ENCODE measurements around the gene PRELP. TPM values are rescaled to one million over a fixed set of nuclear protein-coding genes. Genes with fewer than 3 reads are reported as not detected.
A peak's percentile ranks its signal among the peaks of the same experiment; 100 is the strongest.

The PRELP gene
- total and polyA plus RNA-seq, 2 donors (not counting 3 experiments of a cell fraction or from before 2014, with no cell fraction given), result 0.01 TPM; not detected in 1

DNA sequence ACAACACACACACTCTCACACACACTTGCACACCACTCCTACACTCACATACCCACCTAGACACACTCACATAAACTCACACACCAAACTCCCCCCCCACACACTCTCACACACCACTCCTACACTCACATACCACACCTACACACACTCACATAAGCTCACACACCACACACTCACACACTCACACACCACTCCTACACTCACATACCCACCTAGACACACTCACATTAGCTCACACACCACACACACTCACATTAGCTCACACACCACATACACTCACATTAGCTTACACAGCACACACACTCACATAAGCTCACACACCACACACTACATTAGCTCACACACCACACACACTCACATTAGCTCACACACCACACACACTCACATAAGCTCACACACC, 51.4 kb downstream of the PRELP start:
- TF ChIP-seq, protein P1, sequence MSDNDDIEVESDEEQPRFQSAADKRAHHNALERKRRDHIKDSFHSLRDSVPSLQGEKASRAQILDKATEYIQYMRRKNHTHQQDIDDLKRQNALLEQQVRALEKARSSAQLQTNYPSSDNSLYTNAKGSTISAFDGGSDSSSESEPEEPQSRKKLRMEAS (IDR thresholded peaks at IDR 0.05; ENCODE audit: insufficient read depth, insufficient read length), result no peak
- TF ChIP-seq MYC (IDR thresholded peaks at IDR 0.05; ENCODE audit: low read depth, low read length) (no peak), EZH2 (IDR thresholded peaks at IDR 0.05; ENCODE audit: borderline replicate concordance, low read depth, low read length, severe bottlenecking) (no peak)
- Histone ChIP-seq H4K20me1 (replicated peaks; ENCODE audit: control insufficient read depth, extremely low read depth, insufficient read depth, low read length) (no peaks in the 10 kb centered on the region), H3K4me1 (ENCODE audit: control insufficient read depth, extremely low read depth, insufficient read depth, low read length) (no peaks in the 10 kb centered on the region), H2AFZ (ENCODE audit: low read depth, low read length) (no peak overlapping the region), H3K9me1 (replicated peaks; ENCODE audit: control insufficient read depth, extremely low read depth, insufficient read depth, low read length) (no peaks in the 10 kb centered on the region), H3K79me2 (ENCODE audit: control insufficient read depth, insufficient read depth, low read length) (no peaks in the 10 kb centered on the region), H3K36me3 (ENCODE audit: control insufficient read depth in 2 of 2, extremely low read depth in 1 of 2, insufficient read depth in 2 of 2, low read length in 2 of 2) (no peaks in the 10 kb centered on the region), H3K27me3 (ENCODE audit: control insufficient read depth in 2 of 2, insufficient read depth in 2 of 2, low read length in 2 of 2) (no peaks in the 10 kb centered on the region), H3K9ac (replicated peaks; ENCODE audit: extremely low read depth, insufficient read depth, low read length) (no peak overlapping the region), H3K4me3 (replicated peaks in 1 of 3; ENCODE audit: insufficient read depth in 1 of 3, low read depth in 1 of 3, low read length in 3 of 3) (no peak overlapping the region), H3K27ac (ENCODE audit: insufficient read depth, low read depth, low read length) (no peak overlapping the region), H3K4me2 (ENCODE audit: insufficient read depth, low read length) (no peak overlapping the region), H3K9me3 (replicated peaks; ENCODE audit: control insufficient read depth, insufficient read depth, low read length) (no peaks in the 10 kb centered on the region)
- dilution Hi-C loops (cut with MboI; ENCODE audit: extremely low pct_ligation_motif_present, low sequenced_read_pairs) (no loop called here), intact Hi-C loops (cut with micrococcal nuclease) (no loop called here)
- ChIA-PET POLR2A (no interaction called here), CTCF (interaction anchor here (1.1 kb wide), 1 partner anchor 10 kb away, joined by 3 read pairs; no protein-coding TSS in a partner anchor)
- DNase-seq (ENCODE audit: low read depth, low spot score), result no peak
- no TSS peak for BruUV-seq (replicated peaks)
- FAIRE-seq, result peak; percentile 18

DNA sequence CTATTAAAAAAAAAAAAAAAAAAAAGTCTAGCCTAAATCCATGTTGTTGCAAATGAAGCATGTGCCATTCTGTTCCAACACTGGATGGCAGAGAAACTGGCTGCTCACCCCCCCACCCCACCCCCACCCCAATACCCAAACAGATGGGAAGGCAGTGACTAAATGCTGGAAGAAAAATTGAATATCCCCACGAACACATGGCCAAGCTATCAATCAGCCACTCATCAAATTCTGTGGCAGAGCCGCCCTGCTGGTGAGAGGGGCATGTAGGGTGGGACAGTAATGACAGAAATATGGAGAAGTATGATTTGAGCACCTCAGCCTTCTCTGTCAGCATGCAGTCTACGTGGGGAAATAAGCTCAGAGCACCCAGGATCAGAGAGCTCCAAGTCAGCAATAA, 52.5 kb downstream of the PRELP start:
- no peaks in the 10 kb centered on the region for H3K36me3 ChIP-seq (ENCODE audit: control insufficient read depth in 2 of 2, extremely low read depth in 1 of 2, insufficient read depth in 2 of 2, low read length in 2 of 2)
- no peak for TF ChIP-seq POLR2AphosphoS5 (IDR thresholded peaks at IDR 0.05; ENCODE audit: insufficient read depth, low read depth, low read length)
- no TSS peak for BruUV-seq (replicated peaks)
- no peaks in the 10 kb centered on the region for H3K79me2 ChIP-seq (ENCODE audit: control insufficient read depth, insufficient read depth, low read length)
- no peak overlapping the region for H3K4me2 ChIP-seq (ENCODE audit: insufficient read depth, low read length)
- H3K4me3 ChIP-seq (replicated peaks in 1 of 3; ENCODE audit: insufficient read depth in 1 of 3, low read depth in 1 of 3, low read length in 3 of 3), result no peak overlapping the region
- DNase-seq (ENCODE audit: low read depth, low spot score) (no peak), FAIRE-seq (no peak)
- intact Hi-C loops (cut with micrococcal nuclease), result no loop called here
- H3K4me1 ChIP-seq (ENCODE audit: control insufficient read depth, extremely low read depth, insufficient read depth, low read length), result no peaks in the 10 kb centered on the region
- no peaks in the 10 kb centered on the region for H4K20me1 ChIP-seq (replicated peaks; ENCODE audit: control insufficient read depth, extremely low read depth, insufficient read depth, low read length)
- CTCF ChIA-PET, result interaction anchor here (0.6 to 1.4 kb wide), 4 partner anchors 10 to 109 kb away, joined by 3 to 6 read pairs (median 4); no protein-coding TSS in a partner anchor
- POLR2A ChIA-PET, result no interaction called here
- dilution Hi-C loops (cut with MboI; ENCODE audit: extremely low pct_ligation_motif_present, low sequenced_read_pairs), result no loop called here
- no peaks in the 10 kb centered on the region for H3K27me3 ChIP-seq (ENCODE audit: control insufficient read depth in 2 of 2, insufficient read depth in 2 of 2, low read length in 2 of 2)
- H3K9me1 ChIP-seq (replicated peaks; ENCODE audit: control insufficient read depth, extremely low read depth, insufficient read depth, low read length), result no peaks in the 10 kb centered on the region
- H3K9me3 ChIP-seq (replicated peaks; ENCODE audit: control insufficient read depth, insufficient read depth, low read length), result no peaks in the 10 kb centered on the region
- H3K9ac ChIP-seq (replicated peaks; ENCODE audit: extremely low read depth, insufficient read depth, low read length), result no peak overlapping the region
- no peak overlapping the region for H3K27ac ChIP-seq (ENCODE audit: insufficient read depth, low read depth, low read length)
- no peak overlapping the region for H2AFZ ChIP-seq (ENCODE audit: low read depth, low read length)

Data from endothelial cell of umbilical vein (primary cell).